ENCODE results near the gene WDR11. TPM values are rescaled to one million over a fixed set of nuclear protein-coding genes. Genes with fewer than 3 reads are reported as not detected.

The WDR11 gene
- total RNA-seq, 1 experiment from 2014 or later = 48.7 TPM

GRCh38 chr10:120802935-120803334, 48.2 kb upstream of the WDR11 start:
- no peak overlapping the region for H3K18ac ChIP-seq (ENCODE audit: insufficient read length, low read depth, low read length)
- peak overlapping the region; percentile 32 for H2BK20ac ChIP-seq (ENCODE audit: low read depth, low read length, poor library complexity, severe bottlenecking)
- no peak overlapping the region for H2AK5ac ChIP-seq (ENCODE audit: insufficient read length, low read length)
- Mint-ChIP-seq H3K27ac (no peak overlapping the region; a peak in 1 of 7 replicates), H3K4me3 (no peak overlapping the region), H3K27me3 (ENCODE audit: low read depth) (no peaks in the 10 kb centered on the region), H3K4me1 (peaks cover 48 to 57% of the 10 kb centered on the region in 2 experiments), H3K9me3 (peaks cover 5 to 8% of the 10 kb centered on the region in 2 experiments; a peak in 3 of 5 replicates), H3K36me3 (ENCODE audit: insufficient read depth in 1 of 3, low read depth in 3 of 3) (peaks cover 5 to 6% (median 5%) of the 10 kb centered on the region in 3 experiments; a peak in 6 of 7 replicates)
- no peaks in the 10 kb centered on the region for H3K23me2 ChIP-seq (ENCODE audit: insufficient read length, low read depth, low read length, poor library complexity, severe bottlenecking)
- H3K14ac ChIP-seq (ENCODE audit: insufficient read depth, low read length) = no peak overlapping the region
- no peak overlapping the region for H3K4me2 ChIP-seq (ENCODE audit: insufficient read depth, insufficient read length, low read length)
- no peak overlapping the region for H2BK15ac ChIP-seq (ENCODE audit: low read depth, low read length)
- no peak overlapping the region for H2BK120ac ChIP-seq (ENCODE audit: low read depth, low read length, poor library complexity, severe bottlenecking)
- TF ChIP-seq CTCF (conservative IDR thresholded peaks at IDR 0.05) = no peak
- no peak overlapping the region for H2BK5ac ChIP-seq (ENCODE audit: insufficient read length, low read length)
- no peak overlapping the region for H4K91ac ChIP-seq (ENCODE audit: insufficient read length, low read depth, low read length)
- no peak overlapping the region for H3K9ac ChIP-seq (ENCODE audit: extremely low read depth, insufficient read length, low read length)
- H4K8ac ChIP-seq (replicated peaks; ENCODE audit: insufficient read length, low read depth, low read length) = no peak overlapping the region
- H2AFZ ChIP-seq (ENCODE audit: low read length) = no peak overlapping the region
- no peak overlapping the region for H3T11ph ChIP-seq (ENCODE audit: low read length)
- H4K5ac ChIP-seq (ENCODE audit: insufficient read length, low read depth, low read length) = no peak overlapping the region
- no peak overlapping the region for H2BK12ac ChIP-seq (ENCODE audit: insufficient read length, low read depth, low read length)
- no peak for DNase-seq
- H3K4ac ChIP-seq (ENCODE audit: low read depth, low read length) = no peak overlapping the region
- H3K4me1 ChIP-seq (ENCODE audit: insufficient read depth, low read length) = peaks cover 6% of the 10 kb centered on the region; the same call in 1 of the 2 replicates
- no peaks in the 10 kb centered on the region for H3K79me1 ChIP-seq (ENCODE audit: insufficient read depth, low read depth, low read length, poor library complexity, severe bottlenecking)
- no peaks in the 10 kb centered on the region for H3K27me3 ChIP-seq (ENCODE audit: insufficient read depth, low read length)
- H3K23ac ChIP-seq (ENCODE audit: insufficient read length, low read depth, low read length) = no peak overlapping the region
- no peaks in the 10 kb centered on the region for H4K20me1 ChIP-seq (ENCODE audit: control insufficient read depth, insufficient read depth, insufficient read length)
- H3K79me2 ChIP-seq (ENCODE audit: insufficient read depth, low read length) = no peaks in the 10 kb centered on the region
- H3K27ac ChIP-seq (ENCODE audit: insufficient read length, low read depth, low read length) = no peak overlapping the region
- no peaks in the 10 kb centered on the region for H3K9me3 ChIP-seq (ENCODE audit: control insufficient read depth, low read depth, low read length)
- whole genome bisulfite sequencing (ENCODE audit: extremely low coverage, insufficient read length, low lambda C conversion rate) = no CpG with 5 or more reads among the region's 3 CpGs
- no peak overlapping the region for H3K56ac ChIP-seq (ENCODE audit: insufficient read length, low read depth, low read length)
